ENCODE results near the gene TESK1.

The TESK1 gene, protein sequence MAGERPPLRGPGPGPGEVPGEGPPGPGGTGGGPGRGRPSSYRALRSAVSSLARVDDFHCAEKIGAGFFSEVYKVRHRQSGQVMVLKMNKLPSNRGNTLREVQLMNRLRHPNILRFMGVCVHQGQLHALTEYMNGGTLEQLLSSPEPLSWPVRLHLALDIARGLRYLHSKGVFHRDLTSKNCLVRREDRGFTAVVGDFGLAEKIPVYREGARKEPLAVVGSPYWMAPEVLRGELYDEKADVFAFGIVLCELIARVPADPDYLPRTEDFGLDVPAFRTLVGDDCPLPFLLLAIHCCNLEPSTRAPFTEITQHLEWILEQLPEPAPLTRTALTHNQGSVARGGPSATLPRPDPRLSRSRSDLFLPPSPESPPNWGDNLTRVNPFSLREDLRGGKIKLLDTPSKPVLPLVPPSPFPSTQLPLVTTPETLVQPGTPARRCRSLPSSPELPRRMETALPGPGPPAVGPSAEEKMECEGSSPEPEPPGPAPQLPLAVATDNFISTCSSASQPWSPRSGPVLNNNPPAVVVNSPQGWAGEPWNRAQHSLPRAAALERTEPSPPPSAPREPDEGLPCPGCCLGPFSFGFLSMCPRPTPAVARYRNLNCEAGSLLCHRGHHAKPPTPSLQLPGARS

GRCh38 chr9:35604578-35605350 is at the start of gene TESK1:
TESK1 (plus strand) TSS chr9:35605262; CDS start chr9:35605620, 358 bp downstream.
- peak; percentile 39 to 66 for DNase-seq

GRCh38 chr9:35555881-35556280 is 49.2 kb upstream of the TESK1 start:
- no peak for DNase-seq

GRCh38 chr9:35556776-35557175 is 48.3 kb upstream of the TESK1 start:
- DNase-seq, result no peak

DNA sequence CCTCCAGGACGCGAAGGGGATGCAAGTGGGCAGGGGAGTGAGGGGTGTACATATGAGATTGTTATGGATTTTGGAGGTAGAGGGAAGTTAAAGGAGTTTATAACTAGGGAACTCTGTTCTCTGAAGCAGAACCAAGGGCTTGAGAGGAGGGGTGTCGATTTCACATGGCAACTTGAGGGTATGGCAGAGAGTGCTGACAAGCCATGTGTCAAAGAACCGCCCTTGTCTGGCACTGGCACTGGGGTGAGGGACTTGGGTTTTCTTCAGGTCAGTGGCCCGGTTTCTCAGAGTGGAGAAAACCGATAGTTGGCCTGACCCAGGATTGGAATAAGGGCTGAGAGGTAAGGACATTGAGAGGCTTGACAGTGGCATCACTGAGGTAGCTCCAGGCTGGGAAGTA is 47.7 kb upstream of the TESK1 start:
- no peak for DNase-seq

DNA sequence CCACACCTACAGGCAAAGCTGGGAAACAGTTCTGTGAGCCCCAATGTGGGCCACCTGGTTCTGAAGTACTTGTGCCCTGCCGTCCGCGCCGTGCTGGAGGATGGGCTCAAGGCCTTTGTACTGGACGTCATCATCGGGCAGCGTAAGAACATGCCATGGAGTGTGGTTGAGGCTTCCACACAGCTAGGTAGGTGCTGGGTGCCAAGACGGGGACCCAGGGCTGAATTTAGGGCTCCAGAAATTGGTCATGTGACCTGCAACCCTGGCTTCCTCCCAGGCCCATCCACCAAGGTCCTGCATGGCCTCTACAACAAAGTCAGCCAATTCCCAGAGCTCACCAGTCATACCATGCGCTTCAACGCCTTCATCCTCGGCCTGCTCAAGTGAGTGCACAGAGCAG is 46.9 kb upstream of the TESK1 start:
- no peak for DNase-seq

- DNase-seq, result no peak
Measured at GRCh38 chr9:35559792-35560530, 45.1 kb upstream of the TESK1 start.

DNA sequence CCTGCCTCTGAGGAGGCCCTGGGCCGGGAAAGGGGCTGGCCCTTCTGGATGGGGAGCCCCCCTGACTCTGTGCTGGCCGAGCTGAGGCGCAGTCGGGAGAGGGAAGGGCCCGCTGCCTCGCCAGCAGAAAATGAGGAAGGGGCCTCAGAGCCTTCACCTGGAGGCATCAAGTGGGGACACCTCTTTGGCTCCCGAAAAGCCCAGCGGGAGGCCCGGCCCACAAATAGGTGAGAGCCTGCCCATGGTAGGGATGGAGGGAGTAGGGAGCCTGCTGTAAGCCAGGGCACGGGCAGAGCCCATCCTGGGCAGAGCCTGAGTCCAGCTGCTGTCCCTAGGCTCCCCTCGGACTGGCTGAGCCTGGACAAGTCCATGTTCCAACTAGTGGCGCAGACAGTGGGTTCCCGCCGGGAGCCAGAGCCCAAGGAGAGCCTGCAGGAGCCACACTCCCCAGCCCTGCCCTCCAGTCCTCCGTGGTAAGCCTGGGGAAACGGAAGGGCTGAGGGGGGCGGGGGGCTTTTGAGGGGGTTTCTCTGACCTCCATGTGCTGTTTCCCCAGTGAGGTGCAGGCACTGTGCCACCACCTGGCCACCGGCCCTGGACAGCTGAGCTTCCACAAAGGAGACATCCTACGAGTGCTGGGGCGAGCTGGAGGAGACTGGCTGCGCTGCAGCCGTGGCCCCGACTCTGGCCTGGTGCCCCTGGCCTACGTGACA is 44.3 kb upstream of the TESK1 start:
- DNase-seq, result no peak

GRCh38 chr9:35561468-35562261 is 43.4 kb upstream of the TESK1 start:
- no peak for DNase-seq

DNA sequence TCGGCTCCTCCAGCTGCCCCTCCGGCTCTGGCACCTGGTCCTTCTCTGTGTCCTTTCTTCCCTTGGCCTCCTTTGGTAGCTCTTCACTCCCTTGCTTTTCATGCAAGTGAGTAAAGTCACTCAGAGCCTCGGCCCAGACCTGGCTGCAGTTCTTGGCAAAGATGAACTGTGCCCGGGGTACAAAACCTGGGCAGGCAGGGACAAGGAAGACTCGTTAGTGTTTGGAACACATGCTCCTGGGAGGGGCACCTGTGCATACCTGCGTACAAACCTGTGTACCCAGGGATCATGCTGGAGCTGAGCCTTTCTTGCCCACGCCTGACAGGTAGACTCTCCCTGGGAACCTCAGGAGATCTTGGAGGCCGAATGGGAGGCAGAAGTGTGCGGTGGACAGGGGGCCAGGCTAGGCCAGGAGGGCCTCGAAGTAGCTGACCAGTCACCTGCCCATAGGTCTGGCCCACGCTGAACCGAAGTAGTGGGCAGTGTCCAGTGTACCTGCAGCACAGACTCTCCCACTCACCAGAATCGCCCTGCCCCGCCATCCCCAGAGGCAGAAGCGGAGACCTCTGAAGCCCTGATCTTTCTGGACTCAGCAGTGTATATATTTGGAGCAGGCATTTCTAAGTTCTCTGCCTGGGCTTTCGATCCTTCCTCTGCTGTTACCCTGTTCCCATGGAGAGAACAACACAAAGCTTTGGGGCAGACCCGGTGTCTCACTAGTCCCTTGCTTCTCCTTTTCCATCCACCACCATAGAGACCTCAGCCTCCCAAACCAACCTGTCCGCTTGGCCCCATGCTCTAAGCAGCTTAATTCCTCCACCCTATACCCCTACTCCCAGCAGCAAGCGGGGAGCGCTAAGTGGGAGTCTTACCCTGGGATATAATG is 41.9 kb upstream of the TESK1 start:
- no peak for DNase-seq

DNA sequence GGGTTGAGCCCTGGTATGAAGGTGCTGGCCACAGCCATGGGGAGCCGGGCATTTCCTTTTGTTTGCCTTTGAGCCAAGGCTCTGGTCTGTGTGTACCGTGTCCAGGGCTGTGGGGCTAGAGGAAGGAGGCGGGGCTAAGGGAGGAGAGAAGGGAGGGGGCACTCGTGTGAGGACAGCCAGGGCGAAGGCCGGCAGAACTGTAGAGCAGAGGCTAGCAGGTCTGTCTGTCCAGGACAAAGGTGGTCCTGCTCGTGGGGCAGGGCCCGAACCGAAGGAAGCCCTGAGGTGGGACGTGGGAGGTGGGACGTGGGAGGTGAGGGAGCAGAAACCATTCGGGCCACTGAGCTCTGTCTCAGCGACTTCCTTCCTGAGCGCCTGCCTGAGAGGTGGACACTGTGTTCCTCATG is 41.3 kb upstream of the TESK1 start:
- DNase-seq, result no peak

- no peak for DNase-seq
Measured at GRCh38 chr9:35564658-35565061, 40.4 kb upstream of the TESK1 start.

- DNase-seq, result peak in 1 of 2 experiments; percentile 14
Measured at GRCh38 chr9:35566417-35566816, 38.6 kb upstream of the TESK1 start.

GRCh38 chr9:35568196-35568595 is 36.9 kb upstream of the TESK1 start:
- DNase-seq, result no peak

DNA sequence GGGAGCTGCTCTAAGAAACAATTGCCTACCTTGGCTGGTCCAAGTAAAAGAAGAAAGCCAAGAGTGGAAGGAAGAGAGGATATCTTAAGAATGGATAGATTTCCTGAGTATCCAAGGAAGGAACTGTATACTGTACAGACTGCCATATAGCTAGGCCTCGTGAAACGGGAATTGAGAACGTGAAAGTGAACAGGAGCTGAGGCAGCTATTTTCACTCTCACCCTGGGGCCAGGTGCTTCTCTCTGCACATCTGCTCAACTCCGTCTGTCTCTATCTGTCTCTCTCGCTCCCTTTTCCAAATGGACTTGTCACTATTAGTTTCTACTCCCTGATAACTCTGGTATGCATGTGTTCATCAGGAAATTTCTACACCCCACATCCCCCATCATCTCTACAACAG is 35.9 kb upstream of the TESK1 start:
- DNase-seq, result no peak

DNA sequence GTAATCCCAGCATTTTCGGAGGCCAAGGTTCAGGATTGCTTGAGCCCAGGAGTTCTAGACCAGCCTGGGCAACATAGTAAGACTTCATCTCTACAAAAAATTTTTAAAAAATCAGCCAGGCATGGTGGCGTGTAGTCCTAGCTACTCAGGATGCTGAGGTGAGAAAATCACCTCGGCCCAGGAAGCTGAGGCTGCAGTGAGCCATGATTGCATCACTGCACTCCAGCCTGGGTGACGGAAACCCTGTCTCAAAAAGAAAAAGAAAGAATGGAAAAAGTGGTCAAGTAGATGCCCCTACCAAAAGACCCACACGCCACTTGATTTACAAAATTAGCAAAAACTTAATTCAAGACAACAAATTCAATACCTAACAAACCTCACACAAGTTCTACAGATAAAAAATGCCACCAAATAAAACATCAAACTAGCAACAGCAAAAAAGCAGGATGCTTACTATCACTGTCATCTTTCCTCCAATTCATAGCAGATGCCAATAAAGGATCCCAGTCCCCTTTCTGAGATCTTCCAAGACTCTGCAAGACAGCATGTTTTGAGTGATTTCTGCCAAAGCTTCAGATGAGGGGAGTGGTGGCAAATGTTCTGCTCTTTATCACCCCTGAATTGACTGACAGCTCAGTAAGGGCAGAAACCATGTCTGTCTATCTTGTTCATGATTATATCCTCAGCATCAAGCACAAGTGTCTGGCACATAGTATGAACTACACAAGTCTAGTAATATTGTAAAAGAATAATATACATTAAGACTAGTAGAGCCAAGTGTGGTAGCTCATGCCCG is 34.2 kb upstream of the TESK1 start:
- DNase-seq, result no peak

DNA sequence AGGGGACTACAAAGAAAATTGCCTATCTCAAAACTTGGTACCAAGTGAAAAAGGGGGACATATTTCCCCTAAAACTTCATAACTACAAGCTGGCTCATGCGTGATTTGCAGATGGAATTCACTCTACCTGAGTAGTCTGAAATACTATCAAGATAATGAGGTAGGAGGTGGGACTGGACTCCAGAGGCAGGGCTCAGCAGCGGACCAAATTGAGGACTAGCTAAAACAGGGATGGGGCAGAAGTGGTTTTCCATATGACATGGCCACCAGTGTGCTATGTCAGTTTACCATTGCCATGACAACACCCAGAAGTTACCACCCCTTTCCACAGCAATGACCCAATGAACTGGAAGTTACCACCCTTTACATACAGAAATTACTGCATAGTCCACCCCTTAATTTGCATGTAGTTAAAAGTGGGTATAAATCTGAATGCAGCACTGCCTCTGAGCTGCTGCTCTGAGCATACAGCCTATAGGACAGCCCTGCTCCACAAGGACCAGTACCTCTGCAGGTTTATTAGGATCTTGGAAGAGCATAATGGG is 30.4 kb upstream of the TESK1 start:
- DNase-seq, result no peak

DNA sequence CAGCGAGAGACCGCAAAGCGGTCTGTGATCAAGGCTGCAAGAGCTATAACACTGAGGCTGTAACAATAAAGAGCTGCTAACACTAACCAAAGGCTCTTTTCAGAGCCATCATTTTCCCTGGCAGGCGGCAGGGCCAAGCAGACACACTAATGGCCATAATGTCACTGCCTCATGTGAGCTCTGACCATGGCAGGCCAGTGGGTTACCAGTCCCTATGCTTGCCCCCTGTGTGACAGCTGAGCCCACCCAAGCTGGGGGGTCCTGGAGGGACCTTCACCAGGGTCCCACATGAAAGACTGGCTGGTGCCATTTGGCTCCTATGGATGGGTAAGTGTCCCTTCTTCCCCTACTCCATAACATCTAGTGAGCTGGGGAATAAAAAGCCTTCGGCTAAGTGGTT is 29.6 kb upstream of the TESK1 start:
- DNase-seq, result no peak

GRCh38 chr9:35577486-35577885 is 27.6 kb upstream of the TESK1 start:
- DNase-seq, result no peak

- DNase-seq, result no peak
Measured at GRCh38 chr9:35579130-35579529, 25.9 kb upstream of the TESK1 start.
